HCT116 (cell line): ENCODE results near the gene AURKAIP1. TPM values are rescaled to one million over a fixed set of nuclear protein-coding genes. Genes with fewer than 3 reads are reported as not detected.

Source experiments
- ATAC-seq: fragments of 200-7000 bp; cut with Tn5 transposase; 2 replicates; pipeline ENCODE4 v1.9.1; 2020; ENCODE audit warnings: mild to moderate bottlenecking, moderate library complexity
- BruUV-seq: library from RNA; stranded (reverse); fragments of 400-500 nt; replicated peaks from 2 replicates; lab custom pipeline; 2021; lab: Mats Ljungman, UMichigan
- CTCF ChIA-PET: fragments of 300-600 bp; sonication (Branson Sonifier 250); formaldehyde crosslinking; loops from one replicate; lab custom pipeline; 2021; ENCODE audit warnings: antibody characterized with exemption; lab: Charles Lee
- POLR2A ChIA-PET: fragments of 300-600, 350-600 bp; sonication (Branson Sonifier 250); formaldehyde crosslinking; loops from one replicate; lab custom pipeline; 2021; ENCODE audit warnings: antibody characterized with exemption; lab: Charles Lee
- RAD21 ChIA-PET, 2 experiments: fragments of 300-600 bp; sonication (Branson Sonifier 250); formaldehyde crosslinking; loops; one replicate each; lab custom pipeline; 2023; ENCODE audit warnings: low total read pairs in 2 of 2; ENCODE audit not compliant: uncharacterized antibody in 2 of 2, unreplicated experiment in 2 of 2, low non-redundant PET in 1 of 2; lab: Charles Lee
- DNase-seq: peaks from one replicate; pipeline ENCODE4 v3.0.0-alpha.2; 2010; ENCODE audit warnings: low read depth, low spot score
- H2AFZ ChIP-seq: fragments of 200-600 bp; shearing (Covaris generic), sonication (generic); 2 replicates; pipeline ENCODE4 v1.6.1; 2017; ENCODE audit warnings: low read depth, mixed run types, mixed read lengths, antibody characterized with exemption, low read length; ENCODE audit not compliant: poor library complexity, severe bottlenecking
- H3K27ac ChIP-seq: 2 replicates; pipeline ENCODE4 v1.5.1; 2012; ENCODE audit warnings: low read depth, low read length
- H3K27me3 ChIP-seq: fragments of 200-600 bp; sonication (generic); 2 replicates; pipeline ENCODE4 v1.6.1; 2016; ENCODE audit warnings: mixed run types, low read length, mixed read lengths; ENCODE audit not compliant: insufficient read depth
- H3K36me3 ChIP-seq, 2 experiments: fragments of 200-500 bp in 1 of 2; fragments of 200-600 bp in 1 of 2; sonication (Bioruptor generic) in 1 of 2; sonication (generic) in 1 of 2; 2 replicates each; pipeline versions ENCODE4 v1.5.1 to v1.6.1; 2014 to 2016; ENCODE audit warnings: low read length in 2 of 2, inconsistent platforms in 1 of 2, mixed read lengths in 1 of 2, mixed run types in 1 of 2; ENCODE audit not compliant: insufficient read depth in 2 of 2, control insufficient read depth in 1 of 2
- H3K4me1 ChIP-seq, 2 experiments: fragments of 200-600 bp in 1 of 2; sonication (generic) in 1 of 2; 2 replicates each; pipeline versions ENCODE4 v1.5.1 to v1.6.1; 2012 to 2017; ENCODE audit warnings: low read length in 2 of 2, inconsistent platforms in 1 of 2, mild to moderate bottlenecking in 1 of 2, mixed read lengths in 1 of 2, mixed run types in 1 of 2, moderate library complexity in 1 of 2; ENCODE audit not compliant: insufficient read depth in 2 of 2, control insufficient read depth in 1 of 2
- H3K4me2 ChIP-seq: fragments of 200-600 bp; sonication (generic); 2 replicates; pipeline ENCODE4 v1.6.1; 2017; ENCODE audit warnings: mixed run types, low read length, mixed read lengths
- H3K4me3 ChIP-seq, 2 experiments: fragments of 200-600 bp in 1 of 2; sonication (generic) in 1 of 2; replicated peaks in 1 of 2; 2 replicates each; pipeline ENCODE4 v1.5.1; 2011 to 2016; ENCODE audit warnings: low read length in 2 of 2, control low read depth in 1 of 2, low read depth in 1 of 2, mild to moderate bottlenecking in 1 of 2, mixed read lengths in 1 of 2, mixed run types in 1 of 2
- H3K79me2 ChIP-seq: fragments of 200-600 bp; sonication (generic); 2 replicates; pipeline ENCODE4 v1.6.1; 2017; ENCODE audit warnings: mild to moderate bottlenecking, mixed run types, low read length, moderate library complexity, mixed read lengths; ENCODE audit not compliant: insufficient read depth
- H3K9ac ChIP-seq: fragments of 200-600 bp; sonication (generic); 2 replicates; pipeline ENCODE4 v1.6.1; 2016; ENCODE audit warnings: low read length, mixed read lengths
- H3K9me2 ChIP-seq: fragments of 200-600 bp; sonication (generic), shearing (Covaris generic); 2 replicates; pipeline ENCODE4 v1.6.1; 2017; ENCODE audit warnings: mixed run types, mild to moderate bottlenecking, moderate library complexity; ENCODE audit not compliant: insufficient read depth
- H3K9me3 ChIP-seq, 2 experiments: fragments of 200-500 bp in 1 of 2; fragments of 200-600 bp in 1 of 2; sonication (Bioruptor generic) in 1 of 2; sonication (generic) in 1 of 2; 2 replicates each; pipeline ENCODE4 v1.6.1; 2014 to 2017; ENCODE audit warnings: low read length in 2 of 2, mixed read lengths in 2 of 2, inconsistent platforms in 1 of 2, low read depth in 1 of 2, mild to moderate bottlenecking in 1 of 2, mixed run types in 1 of 2, moderate library complexity in 1 of 2; ENCODE audit not compliant: control insufficient read depth in 1 of 2, insufficient read depth in 1 of 2
- H4K20me1 ChIP-seq: fragments of 200-600 bp; sonication (generic), shearing (Covaris generic); 2 replicates; pipeline ENCODE4 v1.6.1; 2017; ENCODE audit warnings: mixed run types, mild to moderate bottlenecking, moderate library complexity; ENCODE audit not compliant: insufficient read depth
- ATF3 ChIP-seq: IDR thresholded peaks from 2 replicates; pipeline ENCODE4 v1.6.1; 2012
- CBX3 ChIP-seq: IDR thresholded peaks from 2 replicates; pipeline ENCODE4 v1.6.1; 2012; ENCODE audit warnings: low read depth
- CEBPB ChIP-seq: IDR thresholded peaks from 2 replicates; pipeline ENCODE4 v1.6.1; 2012; ENCODE audit warnings: low read depth
- CTCF ChIP-seq, 3 experiments: fragments of 200-600 bp in 1 of 3; sonication (generic) in 1 of 3; IDR thresholded peaks in 2 of 3; conservative IDR thresholded peaks in 1 of 3; 2 replicates each; pipeline ENCODE4 v1.5.1; 2012 to 2017; ENCODE audit warnings: low read depth in 2 of 3, low read length in 2 of 3, antibody characterized with exemption in 1 of 3, borderline replicate concordance in 1 of 3, control low read depth in 1 of 3, mild to moderate bottlenecking in 1 of 3, mixed read lengths in 1 of 3, mixed run types in 1 of 3, moderate library complexity in 1 of 3; ENCODE audit not compliant: insufficient read depth in 1 of 3
- ELF1 ChIP-seq: IDR thresholded peaks from 2 replicates; pipeline ENCODE4 v1.6.1; 2012; ENCODE audit warnings: low read depth, borderline replicate concordance
- EZH2 ChIP-seq: fragments of 200-600 bp; sonication (generic); IDR thresholded peaks from 2 replicates; pipeline ENCODE4 v1.6.1; 2017; ENCODE audit warnings: antibody characterized with exemption, mixed run types
- EZH2phosphoT487 ChIP-seq: fragments of 200-600 bp; IDR thresholded peaks from 2 replicates; pipeline ENCODE4 v1.6.1; 2018; ENCODE audit warnings: antibody characterized with exemption, borderline replicate concordance
- FOSL1 ChIP-seq: IDR thresholded peaks from 2 replicates; pipeline ENCODE4 v1.6.1; 2012; ENCODE audit warnings: low read depth
- JUND ChIP-seq: IDR thresholded peaks from 2 replicates; pipeline ENCODE4 v1.6.1; 2012
- POLR2A ChIP-seq: IDR thresholded peaks from 2 replicates; pipeline ENCODE4 v1.7.0; 2011; ENCODE audit warnings: borderline replicate concordance; ENCODE audit not compliant: insufficient read depth, insufficient read length; ENCODE audit errors: extremely low read depth
- POLR2AphosphoS5 ChIP-seq: IDR thresholded peaks from 2 replicates; pipeline ENCODE4 v1.6.1; 2011; ENCODE audit warnings: mild to moderate bottlenecking, low read depth, low read length, moderate library complexity
- RAD21 ChIP-seq: IDR thresholded peaks from 2 replicates; pipeline ENCODE4 v1.6.1; 2012; ENCODE audit warnings: low read depth, mild to moderate bottlenecking
- SP1 ChIP-seq: IDR thresholded peaks from 2 replicates; pipeline ENCODE4 v1.6.1; 2012; ENCODE audit warnings: low read depth
- intact Hi-C: fragments of 100-400 bp; cut with micrococcal nuclease; formaldehyde crosslinking; loops from 2 replicates; pipeline ENCODE4 v1.10.0; 2022
- total RNA-seq: library from RNA; stranded (reverse); gene quantifications from one replicate; pipeline ENCODE4 v1.2.1, GENCODE V29; 2021; ENCODE audit not compliant: unreplicated experiment
- TF ChIP-seq, protein P1 (sequence below): IDR thresholded peaks from 2 replicates; pipeline ENCODE4 v1.6.1; 2011; ENCODE audit warnings: mild to moderate bottlenecking, low read length, moderate library complexity; ENCODE audit not compliant: insufficient replicate concordance; ENCODE audit errors: extremely low read depth
- TF ChIP-seq, protein P2 (sequence below): IDR thresholded peaks from 2 replicates; pipeline ENCODE4 v1.6.1; 2012

AURKAIP1 gene
- total RNA-seq, 1 experiment from 2014 or later: 200 TPM

GRCh38 chr1:1388078-1388472 lies 13.1 kb upstream of the AURKAIP1 start (continued):
- TF ChIP-seq ATF3: no peak
- TF ChIP-seq POLR2A: no peak
- TF ChIP-seq EZH2phosphoT487: no peak
- no peak for TF ChIP-seq CBX3
- TF ChIP-seq, protein P1, sequence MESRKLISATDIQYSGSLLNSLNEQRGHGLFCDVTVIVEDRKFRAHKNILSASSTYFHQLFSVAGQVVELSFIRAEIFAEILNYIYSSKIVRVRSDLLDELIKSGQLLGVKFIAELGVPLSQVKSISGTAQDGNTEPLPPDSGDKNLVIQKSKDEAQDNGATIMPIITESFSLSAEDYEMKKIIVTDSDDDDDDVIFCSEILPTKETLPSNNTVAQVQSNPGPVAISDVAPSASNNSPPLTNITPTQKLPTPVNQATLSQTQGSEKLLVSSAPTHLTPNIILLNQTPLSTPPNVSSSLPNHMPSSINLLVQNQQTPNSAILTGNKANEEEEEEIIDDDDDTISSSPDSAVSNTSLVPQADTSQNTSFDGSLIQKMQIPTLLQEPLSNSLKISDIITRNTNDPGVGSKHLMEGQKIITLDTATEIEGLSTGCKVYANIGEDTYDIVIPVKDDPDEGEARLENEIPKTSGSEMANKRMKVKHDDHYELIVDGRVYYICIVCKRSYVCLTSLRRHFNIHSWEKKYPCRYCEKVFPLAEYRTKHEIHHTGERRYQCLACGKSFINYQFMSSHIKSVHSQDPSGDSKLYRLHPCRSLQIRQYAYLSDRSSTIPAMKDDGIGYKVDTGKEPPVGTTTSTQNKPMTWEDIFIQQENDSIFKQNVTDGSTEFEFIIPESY: no peak
- TF ChIP-seq POLR2AphosphoS5: no peak
- TF ChIP-seq CEBPB: no peak
- no peak for TF ChIP-seq FOSL1
- TF ChIP-seq, all 23 proteins: peak for 0

DNA sequence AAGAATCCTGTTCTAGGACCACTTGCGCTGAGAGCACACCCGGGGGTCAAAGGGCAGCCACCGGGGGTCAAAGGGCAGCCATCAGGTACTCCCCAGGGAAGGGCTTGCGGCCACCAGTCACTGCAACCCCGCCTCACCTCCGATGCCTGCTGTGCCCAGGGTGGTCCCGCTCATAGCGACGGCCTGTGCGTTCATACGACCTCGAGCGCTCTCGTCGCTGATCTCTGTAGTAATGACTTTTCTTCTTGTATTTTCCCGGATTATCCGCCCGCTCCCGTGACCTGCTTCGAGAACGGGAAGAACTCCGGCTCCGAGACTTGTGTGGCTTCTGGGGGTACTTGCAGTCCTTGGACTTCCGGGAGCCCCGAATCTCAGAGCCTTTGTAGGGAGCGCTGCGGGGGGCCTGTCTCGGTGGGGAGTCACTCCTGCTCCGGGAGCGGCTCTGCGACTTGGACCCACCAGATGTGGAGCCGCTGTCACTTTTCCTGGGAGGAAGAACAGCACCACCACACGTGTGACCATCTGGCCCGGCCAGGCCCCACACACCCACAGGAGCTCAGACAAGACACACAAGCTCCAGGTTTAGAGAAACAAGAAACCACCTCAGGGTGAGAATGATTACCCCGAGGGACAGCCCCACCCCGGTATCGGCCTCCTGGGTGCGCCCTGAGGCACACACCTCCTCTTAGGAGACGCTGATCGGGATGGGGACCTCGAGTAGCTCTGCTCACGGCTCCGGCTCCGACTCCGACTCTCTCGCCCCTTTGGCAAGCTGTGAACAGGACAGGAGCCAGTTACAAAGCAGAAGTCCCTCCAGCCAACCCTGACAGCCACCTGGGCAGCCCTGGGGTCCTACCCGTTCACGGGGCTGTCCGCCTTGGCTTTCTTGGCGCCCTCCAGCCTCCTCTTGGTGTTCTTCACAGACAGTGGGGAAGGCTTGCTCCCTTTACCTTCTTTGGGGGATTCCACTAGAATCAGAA lies 12.4 kb upstream of the AURKAIP1 start:
- BruUV-seq: no TSS peak
- ChIA-PET POLR2A (no interaction called here), RAD21 (no interaction called here), CTCF (no interaction called here)
- intact Hi-C loops: no loop called here
- no peak for ATAC-seq
- Histone ChIP-seq H3K36me3 (peaks cover 51 to 61% of the 10 kb centered on the region in 2 experiments), H3K9me3 (no peaks in the 10 kb centered on the region), H3K9me2 (no peaks in the 10 kb centered on the region), H3K79me2 (peaks cover 32% of the 10 kb centered on the region), H3K27me3 (no peaks in the 10 kb centered on the region), H3K4me2 (no peak overlapping the region), H3K9ac (no peak overlapping the region), H4K20me1 (peaks cover 8% of the 10 kb centered on the region; the same call in 1 of the 2 replicates), H2AFZ (no peak overlapping the region), H3K4me1 (no peaks in the 10 kb centered on the region), H3K27ac (no peak overlapping the region), H3K4me3 (no peak overlapping the region)
- TF ChIP-seq SP1 (no peak), ELF1 (no peak), RAD21 (no peak), JUND (no peak), CTCF (IDR thresholded peaks at IDR 0.05 in 2 of 3, conservative IDR thresholded peaks at IDR 0.05 in 1 of 3; ENCODE audit: borderline replicate concordance in 1 of 3, insufficient read depth in 1 of 3, low read depth in 2 of 3, low read length in 2 of 3) (no peak), POLR2AphosphoS5 (no peak), EZH2 (no peak), CEBPB (no peak), POLR2A (no peak), EZH2phosphoT487 (no peak)
- TF ChIP-seq, protein P2, sequence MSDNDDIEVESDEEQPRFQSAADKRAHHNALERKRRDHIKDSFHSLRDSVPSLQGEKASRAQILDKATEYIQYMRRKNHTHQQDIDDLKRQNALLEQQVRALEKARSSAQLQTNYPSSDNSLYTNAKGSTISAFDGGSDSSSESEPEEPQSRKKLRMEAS: no peak
- TF ChIP-seq, protein P1: no peak
- no peak for DNase-seq
